ENCODE measurements around the gene ADGRE2. TPM values are rescaled to one million over a fixed set of nuclear protein-coding genes. Genes with fewer than 3 reads are reported as not detected.

ADGRE2 gene
- total RNA-seq, 1 experiment from 2014 or later = 4.2 TPM

DNA sequence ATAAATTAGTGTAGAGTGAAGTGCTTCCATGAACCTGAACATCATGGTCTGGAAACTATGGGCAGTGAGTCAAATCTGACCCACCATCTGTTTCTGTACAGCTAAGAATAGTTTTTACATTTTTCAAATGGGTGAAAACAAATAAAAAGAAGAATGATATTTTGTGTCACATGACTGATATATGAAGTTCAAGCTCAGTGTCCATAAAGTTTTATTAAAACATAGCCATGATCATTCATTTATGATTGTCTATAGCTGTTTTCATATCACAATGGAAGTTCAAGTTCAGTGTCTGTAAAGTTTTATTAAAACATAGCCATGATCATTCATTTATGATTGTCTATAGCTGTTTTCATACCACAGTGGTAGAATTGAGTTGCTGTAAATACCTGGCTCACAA is 45.9 kb downstream of the ADGRE2 start:
- CTCF ChIA-PET = no interaction called here
- intact Hi-C loops (cut with micrococcal nuclease) = no loop called here
- no peak for TF ChIP-seq EZH2phosphoT487 (IDR thresholded peaks at IDR 0.05; ENCODE audit: borderline replicate concordance, low read length)
- no peak for TF ChIP-seq EZH2 (IDR thresholded peaks at IDR 0.05; ENCODE audit: low read length, unreplicated experiment)
- TF ChIP-seq, protein P1, sequence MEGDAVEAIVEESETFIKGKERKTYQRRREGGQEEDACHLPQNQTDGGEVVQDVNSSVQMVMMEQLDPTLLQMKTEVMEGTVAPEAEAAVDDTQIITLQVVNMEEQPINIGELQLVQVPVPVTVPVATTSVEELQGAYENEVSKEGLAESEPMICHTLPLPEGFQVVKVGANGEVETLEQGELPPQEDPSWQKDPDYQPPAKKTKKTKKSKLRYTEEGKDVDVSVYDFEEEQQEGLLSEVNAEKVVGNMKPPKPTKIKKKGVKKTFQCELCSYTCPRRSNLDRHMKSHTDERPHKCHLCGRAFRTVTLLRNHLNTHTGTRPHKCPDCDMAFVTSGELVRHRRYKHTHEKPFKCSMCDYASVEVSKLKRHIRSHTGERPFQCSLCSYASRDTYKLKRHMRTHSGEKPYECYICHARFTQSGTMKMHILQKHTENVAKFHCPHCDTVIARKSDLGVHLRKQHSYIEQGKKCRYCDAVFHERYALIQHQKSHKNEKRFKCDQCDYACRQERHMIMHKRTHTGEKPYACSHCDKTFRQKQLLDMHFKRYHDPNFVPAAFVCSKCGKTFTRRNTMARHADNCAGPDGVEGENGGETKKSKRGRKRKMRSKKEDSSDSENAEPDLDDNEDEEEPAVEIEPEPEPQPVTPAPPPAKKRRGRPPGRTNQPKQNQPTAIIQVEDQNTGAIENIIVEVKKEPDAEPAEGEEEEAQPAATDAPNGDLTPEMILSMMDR (conservative IDR thresholded peaks at IDR 0.05; ENCODE audit: low read depth, low read length) = no peak
- H3K36me3 ChIP-seq (ENCODE audit: low read depth, low read length) = no peaks in the 10 kb centered on the region
- peaks cover 12% of the 10 kb centered on the region; the same call in 1 of the 2 replicates for H3K9me3 ChIP-seq (ENCODE audit: low read length)
- H4K20me1 ChIP-seq (ENCODE audit: low read length) = no peaks in the 10 kb centered on the region
- no peak overlapping the region for H2AFZ ChIP-seq (ENCODE audit: low read length)
- no peak overlapping the region for H3K4me2 ChIP-seq (ENCODE audit: low read length)
- H3K4me3 ChIP-seq (ENCODE audit: low read length) = no peak overlapping the region
- H3K79me2 ChIP-seq (ENCODE audit: low read length) = no peaks in the 10 kb centered on the region
- no peak for DNase-seq
- no peaks in the 10 kb centered on the region for H3F3A ChIP-seq (ENCODE audit: low read length, unreplicated experiment)
- BruUV-seq (replicated peaks) = no TSS peak
- no peak for ATAC-seq
- no peak overlapping the region for H3K27ac ChIP-seq (ENCODE audit: low read length)
- H3K4me1 ChIP-seq (ENCODE audit: insufficient read depth, low read length) = no peaks in the 10 kb centered on the region
- POLR2A ChIA-PET (ENCODE audit: unreplicated experiment) = no interaction called here
- no peaks in the 10 kb centered on the region for H3K27me3 ChIP-seq (ENCODE audit: low read length)
- H3K9ac ChIP-seq (ENCODE audit: low read length) = no peak overlapping the region
- no peaks in the 10 kb centered on the region for H3K9me2 ChIP-seq (replicated peaks; ENCODE audit: low read length)

DNA sequence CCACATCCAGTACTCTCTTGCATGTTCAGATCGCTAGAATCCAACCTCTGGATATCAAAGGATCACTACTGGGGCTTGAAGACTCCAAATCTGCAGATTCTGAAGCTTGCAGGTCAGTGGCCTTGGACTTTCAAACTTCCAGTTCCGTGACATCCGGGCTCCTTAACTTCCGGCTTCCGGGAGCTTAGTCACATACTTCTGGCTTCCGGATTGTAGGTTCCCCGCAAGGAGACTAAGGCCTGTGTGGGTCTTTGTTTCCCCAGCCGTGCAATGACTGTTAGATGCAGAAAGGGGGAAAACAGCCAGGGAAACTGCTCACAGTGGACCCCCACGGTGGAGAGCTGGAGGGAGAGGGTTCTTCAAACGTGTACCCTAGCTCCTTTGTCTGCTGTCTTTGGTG is 47.2 kb downstream of the ADGRE2 start:
- ATAC-seq = no peak
- H3K27me3 ChIP-seq (ENCODE audit: low read length) = no peaks in the 10 kb centered on the region

DNA sequence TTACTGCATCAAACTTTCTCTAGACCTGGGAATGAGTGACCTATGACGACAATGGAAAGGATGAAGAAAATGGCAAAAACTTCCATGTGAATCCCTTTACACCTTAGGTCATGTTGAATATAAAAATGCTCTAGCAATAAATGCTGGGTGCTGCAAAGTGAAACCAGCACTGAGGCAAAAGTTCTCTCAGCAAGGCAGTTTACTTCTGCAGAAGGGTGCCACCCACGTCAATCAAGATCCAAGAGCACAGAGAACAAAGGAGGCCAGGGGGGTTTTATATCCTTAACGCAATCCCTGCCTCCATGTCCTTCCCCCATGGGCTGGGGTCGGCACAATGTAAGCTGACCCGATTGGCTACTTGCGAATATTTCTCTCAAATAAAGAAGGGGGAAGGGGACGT is 49.8 kb downstream of the ADGRE2 start:
- Histone ChIP-seq H3K36me3 (ENCODE audit: low read depth, low read length) (no peaks in the 10 kb centered on the region), H2AFZ (ENCODE audit: low read length) (no peak overlapping the region), H3K4me1 (ENCODE audit: insufficient read depth, low read length) (no peaks in the 10 kb centered on the region), H3K9me2 (replicated peaks; ENCODE audit: low read length) (no peaks in the 10 kb centered on the region), H3K79me2 (ENCODE audit: low read length) (no peaks in the 10 kb centered on the region), H3K9ac (ENCODE audit: low read length) (no peak overlapping the region), H3F3A (ENCODE audit: low read length, unreplicated experiment) (no peaks in the 10 kb centered on the region), H3K4me2 (ENCODE audit: low read length) (no peak overlapping the region), H3K9me3 (ENCODE audit: low read length) (peaks cover 12% of the 10 kb centered on the region; the same call in 1 of the 2 replicates), H3K27ac (ENCODE audit: low read length) (no peak overlapping the region), H3K4me3 (ENCODE audit: low read length) (no peak overlapping the region), H3K27me3 (ENCODE audit: low read length) (no peaks in the 10 kb centered on the region), H4K20me1 (ENCODE audit: low read length) (no peaks in the 10 kb centered on the region)
- ChIA-PET POLR2A (ENCODE audit: unreplicated experiment) (no interaction called here), CTCF (no interaction called here)
- intact Hi-C loops (cut with micrococcal nuclease) = no loop called here
- BruUV-seq (replicated peaks) = no TSS peak
- DNase-seq (no peak), ATAC-seq (no peak)
- TF ChIP-seq EZH2 (IDR thresholded peaks at IDR 0.05; ENCODE audit: low read length, unreplicated experiment) (no peak), EZH2phosphoT487 (IDR thresholded peaks at IDR 0.05; ENCODE audit: borderline replicate concordance, low read length) (no peak)
- TF ChIP-seq, protein P1 (conservative IDR thresholded peaks at IDR 0.05; ENCODE audit: low read depth, low read length) = no peak

More for the DNA sequence above, 47.2 kb downstream of the ADGRE2 start:
- Histone ChIP-seq H3K9ac (ENCODE audit: low read length) (no peak overlapping the region), H4K20me1 (ENCODE audit: low read length) (no peaks in the 10 kb centered on the region), H3K36me3 (ENCODE audit: low read depth, low read length) (no peaks in the 10 kb centered on the region), H3K9me3 (ENCODE audit: low read length) (peaks cover 12% of the 10 kb centered on the region; the same call in 1 of the 2 replicates), H3K27ac (ENCODE audit: low read length) (no peak overlapping the region), H3K4me2 (ENCODE audit: low read length) (no peak overlapping the region), H3K9me2 (replicated peaks; ENCODE audit: low read length) (no peaks in the 10 kb centered on the region), H3F3A (ENCODE audit: low read length, unreplicated experiment) (no peaks in the 10 kb centered on the region), H3K4me3 (ENCODE audit: low read length) (no peak overlapping the region), H2AFZ (ENCODE audit: low read length) (peak overlapping the region; percentile 35), H3K4me1 (ENCODE audit: insufficient read depth, low read length) (no peaks in the 10 kb centered on the region), H3K79me2 (ENCODE audit: low read length) (no peaks in the 10 kb centered on the region)
- no TSS peak for BruUV-seq (replicated peaks)
- TF ChIP-seq, protein P1 (conservative IDR thresholded peaks at IDR 0.05; ENCODE audit: low read depth, low read length) = no peak
- TF ChIP-seq EZH2 (IDR thresholded peaks at IDR 0.05; ENCODE audit: low read length, unreplicated experiment) = no peak
- no peak for TF ChIP-seq EZH2phosphoT487 (IDR thresholded peaks at IDR 0.05; ENCODE audit: borderline replicate concordance, low read length)
- ChIA-PET CTCF (no interaction called here), POLR2A (ENCODE audit: unreplicated experiment) (no interaction called here)
- peak; percentile 7 for DNase-seq
- intact Hi-C loops (cut with micrococcal nuclease) = no loop called here

All from PC-3 (cell line).